ENCODE results near the gene BRD9. TPM values are rescaled to one million over a fixed set of nuclear protein-coding genes. Genes with fewer than 3 reads are reported as not detected.

Gene BRD9
- total and polyA plus RNA-seq, 9 of the 15 experiments (the other 6 are each of a cell fraction or from before 2014, with no cell fraction given): 2.4 to 68.7 (median 44.9) TPM

DNA sequence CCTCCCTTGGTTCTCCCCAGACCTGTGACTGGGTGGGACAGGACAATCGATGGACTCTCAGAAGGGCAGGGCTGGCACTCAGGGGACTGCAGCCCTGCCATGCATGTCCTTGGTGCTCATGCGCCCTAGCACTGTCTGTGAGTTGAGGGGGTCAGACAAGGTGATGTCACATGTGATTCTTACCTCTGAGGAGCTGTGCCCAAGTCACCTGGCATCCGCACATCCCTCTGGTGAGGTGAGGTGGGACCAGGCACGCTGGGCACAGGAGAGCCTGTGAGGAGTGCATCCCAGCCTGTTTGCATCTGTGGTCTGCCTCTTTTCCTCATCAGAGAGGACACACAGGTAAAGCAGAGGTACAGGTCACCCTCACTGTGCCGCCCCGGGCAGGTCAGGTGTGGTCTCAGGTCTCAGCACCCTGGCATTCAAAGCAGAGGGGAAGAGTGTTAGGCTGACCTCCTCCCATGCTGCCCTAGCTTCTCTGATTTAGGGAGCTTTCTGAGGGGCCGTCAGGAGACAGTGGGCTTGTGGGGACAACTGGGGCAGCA is 14.8 kb upstream of the BRD9 start:
- no peaks in the 10 kb centered on the region for H3K79me2 ChIP-seq (ENCODE audit: control insufficient read depth, insufficient read depth, low read length)
- ATAC-seq (no peak), FAIRE-seq (no peak), DNase-seq (ENCODE audit: extremely low read depth in 1 of 4, low spot score in 3 of 4) (no peak)
- BruUV-seq (replicated peaks): no TSS peak
- H3K9me3 ChIP-seq (replicated peaks; ENCODE audit: control insufficient read depth, insufficient read depth, low read depth, low read length): no peaks in the 10 kb centered on the region
- no peaks in the 10 kb centered on the region for H4K20me1 ChIP-seq (replicated peaks; ENCODE audit: control insufficient read depth, insufficient read depth, low read length)
- H3K27ac ChIP-seq (ENCODE audit: extremely low read depth, low read depth, low read length): no peak overlapping the region
- no peak overlapping the region for H3K9ac ChIP-seq (ENCODE audit: insufficient read depth in 1 of 2, low read depth in 2 of 2, low read length in 2 of 2)
- H3K4me1 ChIP-seq (replicated peaks in 1 of 2; ENCODE audit: control insufficient read depth in 2 of 2, insufficient read depth in 2 of 2, low read length in 2 of 2): no peaks in the 10 kb centered on the region
- no peak overlapping the region for H3K4me2 ChIP-seq (ENCODE audit: insufficient read depth, low read length)
- H3K9me1 ChIP-seq (ENCODE audit: control insufficient read depth, insufficient read depth, low read length): no peaks in the 10 kb centered on the region
- 94% methylated on average over 6 of the region's 7 CpGs for WGBS (ENCODE audit: insufficient coverage, low coverage, missing lambda C conversion rate)
- H3K4me3 ChIP-seq: no peak overlapping the region
- H3K36me3 ChIP-seq (ENCODE audit: control insufficient read depth, insufficient read depth, low read length): peaks cover 91% of the 10 kb centered on the region
- no peaks in the 10 kb centered on the region for H3K27me3 ChIP-seq (ENCODE audit: control insufficient read depth in 2 of 2, insufficient read depth in 2 of 2, low read length in 2 of 2)
- in situ Hi-C loops (cut with MboI) (loop anchor here (5.0 kb wide), 1 partner anchor 230 kb away; no protein-coding TSS in a partner anchor), intact Hi-C loops (cut with micrococcal nuclease) (no loop called here)
- ChIA-PET POLR2A (interaction anchor here (0.5 to 0.6 kb wide), 2 partner anchors 12 to 15 kb away, joined by 3 to 4 read pairs; no protein-coding TSS in a partner anchor), CTCF (ENCODE audit: low intra/inter-chr PET ratio) (no interaction called here)
- H2AFZ ChIP-seq (ENCODE audit: low read depth, low read length): no peak overlapping the region
- TF ChIP-seq NBN (IDR thresholded peaks at IDR 0.05; ENCODE audit: low read depth) (no peak), ZNF707 (CRISPR knock-in tag; conservative IDR thresholded peaks at IDR 0.05) (no peak), MAFK (IDR thresholded peaks at IDR 0.05; ENCODE audit: low read length) (no peak), DPF2 (IDR thresholded peaks at IDR 0.05) (no peak), RBM17 (IDR thresholded peaks at IDR 0.05; ENCODE audit: borderline replicate concordance, low read depth, low read length) (no peak), NFATC3 (IDR thresholded peaks at IDR 0.05) (no peak), ZNF347 (CRISPR knock-in tag; IDR thresholded peaks at IDR 0.05; ENCODE audit: low read depth) (no peak), ZNF3 (CRISPR knock-in tag; IDR thresholded peaks at IDR 0.05) (no peak), POLR2G (IDR thresholded peaks at IDR 0.05; ENCODE audit: low read depth, low read length) (no peak), HNRNPH1 (optimal IDR thresholded peaks at IDR 0.05; ENCODE audit: low read depth, low read length) (no peak), RBBP5 (IDR thresholded peaks at IDR 0.05; ENCODE audit: borderline replicate concordance, insufficient read depth, low read length, poor library complexity, severe bottlenecking) (no peak)
- TF ChIP-seq, protein P1, sequence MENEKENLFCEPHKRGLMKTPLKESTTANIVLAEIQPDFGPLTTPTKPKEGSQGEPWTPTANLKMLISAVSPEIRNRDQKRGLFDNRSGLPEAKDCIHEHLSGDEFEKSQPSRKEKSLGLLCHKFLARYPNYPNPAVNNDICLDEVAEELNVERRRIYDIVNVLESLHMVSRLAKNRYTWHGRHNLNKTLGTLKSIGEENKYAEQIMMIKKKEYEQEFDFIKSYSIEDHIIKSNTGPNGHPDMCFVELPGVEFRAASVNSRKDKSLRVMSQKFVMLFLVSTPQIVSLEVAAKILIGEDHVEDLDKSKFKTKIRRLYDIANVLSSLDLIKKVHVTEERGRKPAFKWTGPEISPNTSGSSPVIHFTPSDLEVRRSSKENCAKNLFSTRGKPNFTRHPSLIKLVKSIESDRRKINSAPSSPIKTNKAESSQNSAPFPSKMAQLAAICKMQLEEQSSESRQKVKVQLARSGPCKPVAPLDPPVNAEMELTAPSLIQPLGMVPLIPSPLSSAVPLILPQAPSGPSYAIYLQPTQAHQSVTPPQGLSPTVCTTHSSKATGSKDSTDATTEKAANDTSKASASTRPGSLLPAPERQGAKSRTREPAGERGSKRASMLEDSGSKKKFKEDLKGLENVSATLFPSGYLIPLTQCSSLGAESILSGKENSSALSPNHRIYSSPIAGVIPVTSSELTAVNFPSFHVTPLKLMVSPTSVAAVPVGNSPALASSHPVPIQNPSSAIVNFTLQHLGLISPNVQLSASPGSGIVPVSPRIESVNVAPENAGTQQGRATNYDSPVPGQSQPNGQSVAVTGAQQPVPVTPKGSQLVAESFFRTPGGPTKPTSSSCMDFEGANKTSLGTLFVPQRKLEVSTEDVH (IDR thresholded peaks at IDR 0.05; ENCODE audit: low read depth, partially characterized antibody): no peak
- TF ChIP-seq, protein P2, sequence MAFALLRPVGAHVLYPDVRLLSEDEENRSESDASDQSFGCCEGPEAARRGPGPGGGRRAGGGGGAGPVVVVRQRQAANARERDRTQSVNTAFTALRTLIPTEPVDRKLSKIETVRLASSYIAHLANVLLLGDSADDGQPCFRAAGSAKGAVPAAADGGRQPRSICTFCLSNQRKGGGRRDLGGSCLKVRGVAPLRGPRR (CRISPR knock-in tag; IDR thresholded peaks at IDR 0.05): no peak
- TF ChIP-seq, protein P3, sequence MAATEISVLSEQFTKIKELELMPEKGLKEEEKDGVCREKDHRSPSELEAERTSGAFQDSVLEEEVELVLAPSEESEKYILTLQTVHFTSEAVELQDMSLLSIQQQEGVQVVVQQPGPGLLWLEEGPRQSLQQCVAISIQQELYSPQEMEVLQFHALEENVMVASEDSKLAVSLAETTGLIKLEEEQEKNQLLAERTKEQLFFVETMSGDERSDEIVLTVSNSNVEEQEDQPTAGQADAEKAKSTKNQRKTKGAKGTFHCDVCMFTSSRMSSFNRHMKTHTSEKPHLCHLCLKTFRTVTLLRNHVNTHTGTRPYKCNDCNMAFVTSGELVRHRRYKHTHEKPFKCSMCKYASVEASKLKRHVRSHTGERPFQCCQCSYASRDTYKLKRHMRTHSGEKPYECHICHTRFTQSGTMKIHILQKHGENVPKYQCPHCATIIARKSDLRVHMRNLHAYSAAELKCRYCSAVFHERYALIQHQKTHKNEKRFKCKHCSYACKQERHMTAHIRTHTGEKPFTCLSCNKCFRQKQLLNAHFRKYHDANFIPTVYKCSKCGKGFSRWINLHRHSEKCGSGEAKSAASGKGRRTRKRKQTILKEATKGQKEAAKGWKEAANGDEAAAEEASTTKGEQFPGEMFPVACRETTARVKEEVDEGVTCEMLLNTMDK (IDR thresholded peaks at IDR 0.05; ENCODE audit: borderline replicate concordance, insufficient read depth, low read depth, low read length, poor library complexity, severe bottlenecking): no peak
- TF ChIP-seq, protein P4, sequence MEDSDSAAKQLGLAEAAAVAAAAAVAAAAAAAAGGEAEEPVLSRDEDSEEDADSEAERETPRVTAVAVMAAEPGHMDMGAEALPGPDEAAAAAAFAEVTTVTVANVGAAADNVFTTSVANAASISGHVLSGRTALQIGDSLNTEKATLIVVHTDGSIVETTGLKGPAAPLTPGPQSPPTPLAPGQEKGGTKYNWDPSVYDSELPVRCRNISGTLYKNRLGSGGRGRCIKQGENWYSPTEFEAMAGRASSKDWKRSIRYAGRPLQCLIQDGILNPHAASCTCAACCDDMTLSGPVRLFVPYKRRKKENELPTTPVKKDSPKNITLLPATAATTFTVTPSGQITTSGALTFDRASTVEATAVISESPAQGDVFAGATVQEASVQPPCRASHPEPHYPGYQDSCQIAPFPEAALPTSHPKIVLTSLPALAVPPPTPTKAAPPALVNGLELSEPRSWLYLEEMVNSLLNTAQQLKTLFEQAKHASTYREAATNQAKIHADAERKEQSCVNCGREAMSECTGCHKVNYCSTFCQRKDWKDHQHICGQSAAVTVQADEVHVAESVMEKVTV (CRISPR knock-in tag; IDR thresholded peaks at IDR 0.05): no peak

All from K562 (cell line).